GM23248 (cell line): ENCODE measurements around the gene JMJD1C. TPM values are rescaled to one million over a fixed set of nuclear protein-coding genes. Genes with fewer than 3 reads are reported as not detected.
"Not testable (repeated sequence)": the region's sequence is repeated elsewhere in the genome, so short reads cannot be mapped to it uniquely, and the experiment has no call there.

ENCODE experiments used
- DNase-seq: peaks from one replicate; pipeline ENCODE4 v3.0.0-alpha.2; 2015
- H2AFZ ChIP-seq: fragments of 200-600 bp; sonication (generic); 2 replicates; pipeline ENCODE4 v1.6.1; 2016; ENCODE audit warnings: antibody characterized with exemption
- H3F3A ChIP-seq: fragments of 200-600 bp; sonication (generic); 2 replicates; pipeline ENCODE4 v1.6.1; 2016; ENCODE audit warnings: mild to moderate bottlenecking, antibody characterized with exemption, mixed run types; ENCODE audit not compliant: insufficient read depth
- H3K27ac ChIP-seq: fragments of 200-600 bp; sonication (generic); 2 replicates; pipeline ENCODE4 v1.5.1; 2016; ENCODE audit warnings: mild to moderate bottlenecking
- H3K27me3 ChIP-seq: fragments of 200-600 bp; sonication (generic); replicated peaks from 2 replicates; pipeline ENCODE4 v1.6.1; 2016; ENCODE audit warnings: mild to moderate bottlenecking; ENCODE audit not compliant: insufficient read depth
- H3K36me3 ChIP-seq: fragments of 200-600 bp; sonication (generic); 2 replicates; pipeline ENCODE4 v1.6.1; 2016; ENCODE audit warnings: low read depth, mild to moderate bottlenecking
- H3K4me1 ChIP-seq: fragments of 200-600 bp; sonication (generic); 2 replicates; pipeline ENCODE4 v1.6.1; 2016; ENCODE audit warnings: mild to moderate bottlenecking; ENCODE audit not compliant: insufficient read depth
- H3K4me2 ChIP-seq: fragments of 200-600 bp; sonication (generic); one replicate; pipeline ENCODE4 v1.6.1; 2016; ENCODE audit warnings: mild to moderate bottlenecking; ENCODE audit not compliant: unreplicated experiment
- H3K4me3 ChIP-seq: fragments of 200-600 bp; sonication (generic); 2 replicates; pipeline ENCODE4 v1.5.1; 2016; ENCODE audit warnings: mild to moderate bottlenecking
- H3K79me2 ChIP-seq: fragments of 200-600 bp; sonication (generic); 2 replicates; pipeline ENCODE4 v1.6.1; 2016; ENCODE audit warnings: mild to moderate bottlenecking; ENCODE audit not compliant: insufficient read depth
- H3K9ac ChIP-seq: fragments of 200-600 bp; sonication (generic); 2 replicates; pipeline ENCODE4 v1.6.1; 2016; ENCODE audit warnings: mild to moderate bottlenecking
- H3K9me2 ChIP-seq: fragments of 200-600 bp; sonication (generic); 2 replicates; pipeline ENCODE4 v1.6.1; 2016; ENCODE audit warnings: mixed run types, mild to moderate bottlenecking, moderate library complexity; ENCODE audit not compliant: insufficient read depth
- H3K9me3 ChIP-seq: fragments of 200-600 bp; sonication (generic); one replicate; pipeline ENCODE4 v1.6.1; 2017; ENCODE audit warnings: low read depth
- H4K20me1 ChIP-seq: fragments of 200-600 bp; sonication (generic); 2 replicates; pipeline ENCODE4 v1.6.0; 2016; ENCODE audit not compliant: insufficient read depth
- EZH2 ChIP-seq: fragments of 200-600 bp; sonication (generic); IDR thresholded peaks from 2 replicates; pipeline ENCODE4 v1.6.1; 2018; ENCODE audit warnings: antibody characterized with exemption, mild to moderate bottlenecking; ENCODE audit not compliant: insufficient read depth, poor library complexity, severe bottlenecking
- EZH2phosphoT487 ChIP-seq: fragments of 200-600 bp; sonication (generic); IDR thresholded peaks from 2 replicates; pipeline ENCODE4 v1.6.1; 2018; ENCODE audit warnings: antibody characterized with exemption, moderate library complexity, mild to moderate bottlenecking, low read depth; ENCODE audit not compliant: insufficient read depth
- WGBS, 2 experiments: methylation state at CpG; one replicate each; pipeline ENCODE4 v1.1.6; 2015 to 2017; ENCODE audit warnings: low lambda C conversion rate in 2 of 2, low coverage in 1 of 2; ENCODE audit errors: missing lambda C conversion rate in 2 of 2; 5-methylcytosine and 5-hydroxymethylcytosine counted together
- in situ Hi-C: fragments of 300-500 bp; cut with MboI; formaldehyde crosslinking; loops from 2 replicates; pipeline ENCODE4 v1.15.0; 2020
- polyA plus RNA-seq: library from polyadenylated mRNA; unstranded; fragments of >200 nt; fragmentation: Nextera tagmentation; extraction: Ambion mirVana; gene quantifications from 2 replicates; pipeline ENCODE4 v1.2.1, GENCODE V29; 2016
- total RNA-seq: library from RNA; depleted of rRNA; stranded (reverse); fragments of >200 nt; shearing (Covaris generic); gene quantifications from 2 replicates; pipeline ENCODE4 v1.2.3, GENCODE V29; 2014

Gene JMJD1C
- total and polyA plus RNA-seq, 2 experiments from 2014 or later = 34.6 to 74.3 TPM

- no peak for TF ChIP-seq EZH2
- TF ChIP-seq EZH2phosphoT487 = no peak
- Histone ChIP-seq H2AFZ (no peak overlapping the region), H3K4me3 (no peak overlapping the region), H4K20me1 (peaks cover 5% of the 10 kb centered on the region; the same call in 1 of the 2 replicates), H3K4me2 (no peak overlapping the region), H3K9ac (no peak overlapping the region), H3K9me2 (no peaks in the 10 kb centered on the region), H3K4me1 (0 out of 2 replicates have a peak, but pooled peaks cover 4% of the 10 kb centered on the region), H3K27me3 (no peaks in the 10 kb centered on the region), H3K79me2 (peaks cover 100% of the 10 kb centered on the region), H3F3A (peaks cover 7% of the 10 kb centered on the region; the same call in 1 of the 2 replicates), H3K9me3 (no peaks in the 10 kb centered on the region), H3K27ac (no peak overlapping the region), H3K36me3 (no peaks in the 10 kb centered on the region)
- WGBS, 2 experiments = 80 to 83% methylated on average over 4 of the region's 4 CpGs
- DNase-seq = peak; percentile 25
- in situ Hi-C loops = no loop called here
Measured at GRCh38 chr10:63343476-63343875, 122.3 kb downstream of the JMJD1C start.

- H3K4me1 ChIP-seq, H3K9me2 ChIP-seq, H3K4me2 ChIP-seq, in situ Hi-C loops, H3K27me3 ChIP-seq, H3K9ac ChIP-seq, H3K36me3 ChIP-seq, H4K20me1 ChIP-seq, H3K9me3 ChIP-seq, H2AFZ ChIP-seq, H3F3A ChIP-seq, H3K27ac ChIP-seq, DNase-seq, H3K4me3 ChIP-seq: not testable (repeated sequence)
- peaks cover 98% of the 10 kb centered on the region for H3K79me2 ChIP-seq
- WGBS, 2 experiments = 95 to 96% methylated on average over 7 of the region's 7 CpGs
Measured at GRCh38 chr10:63339640-63340039, 126.1 kb downstream of the JMJD1C start.

- no peaks in the 10 kb centered on the region for H3K9me2 ChIP-seq
- H3K27ac ChIP-seq = no peak overlapping the region
- H3K9ac ChIP-seq = no peak overlapping the region
- H3K36me3 ChIP-seq = no peaks in the 10 kb centered on the region
- H3K9me3 ChIP-seq = no peaks in the 10 kb centered on the region
- H3K4me1 ChIP-seq = no peaks in the 10 kb centered on the region
- no peak for DNase-seq
- in situ Hi-C loops = no loop called here
- H3K79me2 ChIP-seq = peaks cover 98% of the 10 kb centered on the region
- no peak overlapping the region for H2AFZ ChIP-seq
- H3F3A ChIP-seq = no peaks in the 10 kb centered on the region
- H4K20me1 ChIP-seq = peaks cover 5% of the 10 kb centered on the region; the same call in 1 of the 2 replicates
- WGBS, 2 experiments = 89 to 91% methylated on average over 4 of the region's 4 CpGs
- no peaks in the 10 kb centered on the region for H3K27me3 ChIP-seq
- no peak overlapping the region for H3K4me2 ChIP-seq
- H3K4me3 ChIP-seq = no peak overlapping the region
- TF ChIP-seq EZH2phosphoT487 = no peak
- TF ChIP-seq EZH2 = no peak
Measured at GRCh38 chr10:63337455-63338251, 128.1 kb downstream of the JMJD1C start.

- TF ChIP-seq EZH2 = no peak
- TF ChIP-seq EZH2phosphoT487 = no peak
- peak; percentile 9 for DNase-seq
- in situ Hi-C loops = no loop called here
- no peak overlapping the region for H3K4me2 ChIP-seq
- no peaks in the 10 kb centered on the region for H3K9me2 ChIP-seq
- no peaks in the 10 kb centered on the region for H4K20me1 ChIP-seq
- H3K79me2 ChIP-seq = peaks cover 100% of the 10 kb centered on the region
- H3K36me3 ChIP-seq = no peaks in the 10 kb centered on the region
- 83 to 86% methylated on average over 5 of the region's 5 CpGs for WGBS, 2 experiments
- H3K4me3 ChIP-seq = no peak overlapping the region
- H3K9ac ChIP-seq = no peak overlapping the region
- no peaks in the 10 kb centered on the region for H3F3A ChIP-seq
- no peaks in the 10 kb centered on the region for H3K4me1 ChIP-seq
- no peaks in the 10 kb centered on the region for H3K9me3 ChIP-seq
- no peaks in the 10 kb centered on the region for H3K27me3 ChIP-seq
- H3K27ac ChIP-seq = no peak overlapping the region
- H2AFZ ChIP-seq = no peak overlapping the region
Measured at GRCh38 chr10:63331586-63331985, 134.2 kb downstream of the JMJD1C start.
